Endothelial cell of umbilical vein (primary cell): ENCODE results near the gene ATP6V1B1. TPM values are rescaled to one million over a fixed set of nuclear protein-coding genes. Genes with fewer than 3 reads are reported as not detected.

ENCODE experiments used
- BruUV-seq: library from RNA; stranded (reverse); fragments of 400-500 nt; replicated peaks from 2 replicates; lab custom pipeline; 2021; lab: Mats Ljungman, UMichigan
- CTCF ChIA-PET: fragments of 300-600, 350-600 bp; sonication (Branson Sonifier 250); formaldehyde crosslinking; loops from one replicate; lab custom pipeline; 2021; ENCODE audit warnings: antibody characterized with exemption, inconsistent platforms; lab: Charles Lee
- POLR2A ChIA-PET: fragments of 300-600, 350-600 bp; sonication (Branson Sonifier 250); formaldehyde crosslinking; loops from one replicate; lab custom pipeline; 2021; ENCODE audit warnings: antibody characterized with exemption, inconsistent platforms; lab: Charles Lee
- DNase-seq: peaks from one replicate; pipeline ENCODE4 v3.0.0-alpha.2; 2011; ENCODE audit warnings: low read depth, low spot score
- FAIRE-seq: peaks from 2 replicates; lab custom pipeline; 2011; peaks lifted over from hg19 to GRCh38; lab: Jason Lieb, UNC
- H2AFZ ChIP-seq: 2 replicates; pipeline ENCODE4 v1.6.0; 2012; ENCODE audit warnings: low read depth, low read length, control low read depth, inconsistent platforms
- H3K27ac ChIP-seq: 2 replicates; pipeline ENCODE4 v1.5.1; 2011; ENCODE audit warnings: low read depth, mild to moderate bottlenecking, control low read depth, low read length, moderate library complexity; ENCODE audit not compliant: insufficient read depth
- H3K27me3 ChIP-seq, 2 experiments: 2 replicates each; pipeline versions ENCODE4 v1.6.0 to v1.6.1; 2011; ENCODE audit warnings: low read length in 2 of 2, mixed read lengths in 1 of 2; ENCODE audit not compliant: control insufficient read depth in 2 of 2, insufficient read depth in 2 of 2
- H3K36me3 ChIP-seq, 2 experiments: 2 replicates in 1 of 2; 3 replicates in 1 of 2; pipeline ENCODE4 v1.5.1; 2011; ENCODE audit warnings: low read length in 2 of 2, mild to moderate bottlenecking in 1 of 2, moderate library complexity in 1 of 2; ENCODE audit not compliant: control insufficient read depth in 2 of 2, insufficient read depth in 2 of 2; ENCODE audit errors: extremely low read depth in 1 of 2
- H3K4me1 ChIP-seq: 3 replicates; pipeline ENCODE4 v1.5.1; 2011; ENCODE audit warnings: mild to moderate bottlenecking, low read length; ENCODE audit not compliant: control insufficient read depth, insufficient read depth; ENCODE audit errors: extremely low read depth
- H3K4me2 ChIP-seq: 2 replicates; pipeline ENCODE4 v1.6.1; 2011; ENCODE audit warnings: low read length, control low read depth, mixed read lengths; ENCODE audit not compliant: insufficient read depth
- H3K4me3 ChIP-seq, 3 experiments: fragments of 200-600 bp in 1 of 3; sonication (generic), shearing (Covaris generic) in 1 of 3; replicated peaks in 1 of 3; 2 replicates each; pipeline ENCODE4 v1.5.1; 2011 to 2016; ENCODE audit warnings: control low read depth in 3 of 3, low read length in 3 of 3, mild to moderate bottlenecking in 2 of 3, inconsistent platforms in 1 of 3, low read depth in 1 of 3, moderate library complexity in 1 of 3; ENCODE audit not compliant: insufficient read depth in 1 of 3
- H3K79me2 ChIP-seq: 2 replicates; pipeline ENCODE4 v1.6.0; 2012; ENCODE audit warnings: low read length, inconsistent platforms; ENCODE audit not compliant: control insufficient read depth, insufficient read depth
- H3K9ac ChIP-seq: replicated peaks from 2 replicates; pipeline ENCODE3; 2011; ENCODE audit warnings: low read length, control low read depth; ENCODE audit not compliant: insufficient read depth; ENCODE audit errors: extremely low read depth
- H3K9me1 ChIP-seq: replicated peaks from 3 replicates; pipeline ENCODE4 v1.6.0; 2011; ENCODE audit warnings: mild to moderate bottlenecking, low read length; ENCODE audit not compliant: control insufficient read depth, insufficient read depth; ENCODE audit errors: extremely low read depth
- H3K9me3 ChIP-seq: replicated peaks from 2 replicates; pipeline ENCODE4 v1.5.1; 2012; ENCODE audit warnings: low read length, inconsistent platforms; ENCODE audit not compliant: control insufficient read depth, insufficient read depth
- H4K20me1 ChIP-seq: replicated peaks from 2 replicates; pipeline ENCODE3; 2011; ENCODE audit warnings: mild to moderate bottlenecking, low read length; ENCODE audit not compliant: control insufficient read depth, insufficient read depth; ENCODE audit errors: extremely low read depth
- EZH2 ChIP-seq: IDR thresholded peaks from 2 replicates; pipeline ENCODE4 v1.6.1; 2012; ENCODE audit warnings: borderline replicate concordance, low read depth, mild to moderate bottlenecking, moderate library complexity, low read length, inconsistent platforms; ENCODE audit not compliant: severe bottlenecking
- FOS ChIP-seq: IDR thresholded peaks from 2 replicates; pipeline ENCODE4 v1.6.1; 2011; ENCODE audit warnings: mild to moderate bottlenecking, low read length, moderate library complexity, borderline replicate concordance; ENCODE audit not compliant: insufficient read depth
- GATA2 ChIP-seq: IDR thresholded peaks from 2 replicates; pipeline ENCODE4 v1.7.0; 2011; ENCODE audit warnings: low read depth, mild to moderate bottlenecking, moderate library complexity, mixed read lengths, low read length; ENCODE audit not compliant: insufficient read length, insufficient read depth
- JUN ChIP-seq: IDR thresholded peaks from 2 replicates; pipeline ENCODE4 v1.6.1; 2011; ENCODE audit warnings: borderline replicate concordance, low read depth; ENCODE audit not compliant: insufficient read length, insufficient read depth
- MYC ChIP-seq: IDR thresholded peaks from one replicate; pipeline ENCODE4 v1.6.1; 2011; ENCODE audit warnings: mild to moderate bottlenecking, low read depth, low read length
- POLR2A ChIP-seq: IDR thresholded peaks from 2 replicates; pipeline ENCODE4 v1.6.1; 2012; ENCODE audit warnings: low read depth, mild to moderate bottlenecking, control low read depth, low read length
- POLR2AphosphoS5 ChIP-seq: IDR thresholded peaks from 2 replicates; pipeline ENCODE4 v1.6.1; 2012; ENCODE audit warnings: low read depth, mild to moderate bottlenecking, control low read depth, low read length, moderate library complexity; ENCODE audit not compliant: insufficient read depth
- dilution Hi-C: fragments of 300-500 bp; cut with MboI; formaldehyde crosslinking; loops from one replicate; pipeline ENCODE4 v1.15.0; 2019; ENCODE audit warnings: low sequenced_read_pairs; ENCODE audit not compliant: extremely low pct_ligation_motif_present
- intact Hi-C: fragments of 100-400 bp; cut with micrococcal nuclease; formaldehyde crosslinking; loops from one replicate; pipeline ENCODE4 v1.10.0; 2022
- polyA plus RNA-seq, 4 experiments: library from polyadenylated mRNA; depleted of rRNA in 3 of 4; stranded (reverse) in 3 of 4; unstranded in 1 of 4; fragments of >200 nt; gene quantifications; 2 replicates each; pipeline versions ENCODE4 v1.2.1 to v1.2.3, GENCODE V29; 2011 to 2012; ENCODE audit warnings: missing spikeins in 1 of 4
- total RNA-seq: library from RNA; stranded (reverse); gene quantifications from 2 replicates; pipeline ENCODE4 v1.2.3, GENCODE V29; 2021
- TF ChIP-seq, protein P1 (sequence below): IDR thresholded peaks from 2 replicates; pipeline ENCODE4 v1.6.1; 2011; ENCODE audit not compliant: insufficient read depth, insufficient read length
- TF ChIP-seq, protein P2 (sequence below), 2 donors: IDR thresholded peaks; 1 replicate in 1 of 2; 2 replicates in 1 of 2; pipeline ENCODE4 v1.5.1; 2011; ENCODE audit warnings: low read length in 2 of 2, mild to moderate bottlenecking in 2 of 2, moderate library complexity in 2 of 2, control low read depth in 1 of 2, inconsistent platforms in 1 of 2, low read depth in 1 of 2; ENCODE audit not compliant: insufficient read depth in 1 of 2; ENCODE audit errors: extremely low read depth in 1 of 2

ATP6V1B1 gene
- total and polyA plus RNA-seq, 2 donors (not counting 3 experiments of a cell fraction or from before 2014, with no cell fraction given), result 0.77 TPM; not detected in 1

- Histone ChIP-seq H3K79me2 (peaks cover 19% of the 10 kb centered on the region), H3K9me1 (no peaks in the 10 kb centered on the region), H3K9me3 (no peaks in the 10 kb centered on the region), H4K20me1 (no peaks in the 10 kb centered on the region), H3K9ac (no peak overlapping the region), H3K4me3 (no peak overlapping the region), H3K4me2 (no peak overlapping the region), H3K27ac (no peak overlapping the region), H2AFZ (no peak overlapping the region), H3K4me1 (peaks cover 17% of the 10 kb centered on the region), H3K27me3 (no peaks in the 10 kb centered on the region), H3K36me3 (peaks cover 4 to 28% of the 10 kb centered on the region in 2 experiments)
- FAIRE-seq (no peak), DNase-seq (no peak)
- TF ChIP-seq JUN (no peak), POLR2AphosphoS5 (no peak), GATA2 (no peak), FOS (no peak), MYC (no peak), POLR2A (no peak), EZH2 (no peak)
- TF ChIP-seq, protein P1, sequence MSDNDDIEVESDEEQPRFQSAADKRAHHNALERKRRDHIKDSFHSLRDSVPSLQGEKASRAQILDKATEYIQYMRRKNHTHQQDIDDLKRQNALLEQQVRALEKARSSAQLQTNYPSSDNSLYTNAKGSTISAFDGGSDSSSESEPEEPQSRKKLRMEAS, result no peak
- TF ChIP-seq, protein P2, sequence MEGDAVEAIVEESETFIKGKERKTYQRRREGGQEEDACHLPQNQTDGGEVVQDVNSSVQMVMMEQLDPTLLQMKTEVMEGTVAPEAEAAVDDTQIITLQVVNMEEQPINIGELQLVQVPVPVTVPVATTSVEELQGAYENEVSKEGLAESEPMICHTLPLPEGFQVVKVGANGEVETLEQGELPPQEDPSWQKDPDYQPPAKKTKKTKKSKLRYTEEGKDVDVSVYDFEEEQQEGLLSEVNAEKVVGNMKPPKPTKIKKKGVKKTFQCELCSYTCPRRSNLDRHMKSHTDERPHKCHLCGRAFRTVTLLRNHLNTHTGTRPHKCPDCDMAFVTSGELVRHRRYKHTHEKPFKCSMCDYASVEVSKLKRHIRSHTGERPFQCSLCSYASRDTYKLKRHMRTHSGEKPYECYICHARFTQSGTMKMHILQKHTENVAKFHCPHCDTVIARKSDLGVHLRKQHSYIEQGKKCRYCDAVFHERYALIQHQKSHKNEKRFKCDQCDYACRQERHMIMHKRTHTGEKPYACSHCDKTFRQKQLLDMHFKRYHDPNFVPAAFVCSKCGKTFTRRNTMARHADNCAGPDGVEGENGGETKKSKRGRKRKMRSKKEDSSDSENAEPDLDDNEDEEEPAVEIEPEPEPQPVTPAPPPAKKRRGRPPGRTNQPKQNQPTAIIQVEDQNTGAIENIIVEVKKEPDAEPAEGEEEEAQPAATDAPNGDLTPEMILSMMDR (IDR thresholded peaks at IDR 0.05; ENCODE audit: extremely low read depth in 1 of 2, insufficient read depth in 1 of 2, low read depth in 1 of 2, low read length in 2 of 2), result no peak
- BruUV-seq, result no TSS peak
- ChIA-PET POLR2A (no interaction called here), CTCF (interaction anchor here (1.1 kb wide), 1 partner anchor 11 kb away, joined by 6 read pairs; no protein-coding TSS in a partner anchor)
- dilution Hi-C loops, result no loop called here
- intact Hi-C loops, result loop anchor here (5.0 kb wide), 1 partner anchor 142 kb away; the partner anchor contains the start of genes MCEE and MPHOSPH10
Measured at GRCh38 chr2:70990216-70990615, 54.5 kb downstream of the ATP6V1B1 start.
